ENCODE data around the gene CPSF7. TPM values are rescaled to one million over a fixed set of nuclear protein-coding genes. Genes with fewer than 3 reads are reported as not detected.

The CPSF7 gene
- total RNA-seq: 75.8 TPM
- long read RNA-seq, transcript CPSF7-205 (10 exons, 3,524 nt): major isoform, 11 of 35 reads
- long read RNA-seq, partial matches to known transcripts: 4 of 35 reads
- long read RNA-seq, other reads (novel, unspliced or antisense): 15 of 35 reads

- intact Hi-C loops (cut with DNase I): no loop called here
- no peak for TF ChIP-seq CTCF (IDR thresholded peaks at IDR 0.05)
- peak; percentile 99 for DNase-seq
- Histone ChIP-seq H3K4me3 (peak within 1 kb of the TSS; percentile 77), H3K27ac (peak within 1 kb of the TSS; percentile 91), H3K27me3 (no peaks in the 10 kb centered on the region), H3K36me3 (peaks cover 41% of the 10 kb centered on the region), H3K4me1 (peaks cover 32% of the 10 kb centered on the region), H3K9me3 (no peaks in the 10 kb centered on the region)
- ATAC-seq: peak; percentile 99
Measured at GRCh38 chr11:61429691-61430582, at the start of gene CPSF7, which contains the start of gene SDHAF2. TSS of gene CPSF7 (minus strand) at chr11:61429975. CDS start at chr11:61429235, 740 bp downstream. TSS of gene SDHAF2 (plus strand) at chr11:61430124. CDS start at chr11:61430147, 23 bp downstream.

- peak; percentile 62 for ATAC-seq
Measured at GRCh38 chr11:61477727-61478148, 48.0 kb upstream of the CPSF7 start.

GRCh38 chr11:61477126-61477525 is 47.4 kb upstream of the CPSF7 start:
- Histone ChIP-seq H3K27me3 (no peaks in the 10 kb centered on the region), H3K27ac (no peak overlapping the region), H3K4me3 (no peak overlapping the region), H3K4me1 (no peaks in the 10 kb centered on the region), H3K9me3 (no peaks in the 10 kb centered on the region), H3K36me3 (no peaks in the 10 kb centered on the region)
- DNase-seq (no peak), ATAC-seq (no peak)
- TF ChIP-seq CTCF (IDR thresholded peaks at IDR 0.05): no peak
- intact Hi-C loops (cut with DNase I): loop anchor here (10.0 kb wide), 2 partner anchors 48 to 158 kb away; no protein-coding TSS in a partner anchor

More at GRCh38 chr11:61477727-61478148, 48.0 kb upstream of the CPSF7 start:
- H3K36me3 ChIP-seq: no peaks in the 10 kb centered on the region
- peaks cover 6% of the 10 kb centered on the region for H3K27me3 ChIP-seq
- no peaks in the 10 kb centered on the region for H3K9me3 ChIP-seq
- no peaks in the 10 kb centered on the region for H3K4me1 ChIP-seq
- intact Hi-C loops (cut with DNase I): loop anchor here (10.0 kb wide), 2 partner anchors 47 to 157 kb away; no protein-coding TSS in a partner anchor
- no peak overlapping the region for H3K27ac ChIP-seq
- peak; percentile 73 for DNase-seq
- no peak overlapping the region for H3K4me3 ChIP-seq
- peak; percentile 95 for TF ChIP-seq CTCF (IDR thresholded peaks at IDR 0.05)

- peaks cover 3% of the 10 kb centered on the region for H3K4me1 ChIP-seq
- intact Hi-C loops (cut with DNase I): loop anchor here (10.0 kb wide), 2 partner anchors 48 to 158 kb away; no protein-coding TSS in a partner anchor
Measured at GRCh38 chr11:61476371-61476770, 46.6 kb upstream of the CPSF7 start.

GRCh38 chr11:61475433-61475832 is 45.7 kb upstream of the CPSF7 start:
- Histone ChIP-seq H3K36me3 (no peaks in the 10 kb centered on the region), H3K4me3 (no peak overlapping the region), H3K9me3 (no peaks in the 10 kb centered on the region), H3K27me3 (no peaks in the 10 kb centered on the region), H3K27ac (no peak overlapping the region), H3K4me1 (peaks cover 3% of the 10 kb centered on the region)
- ATAC-seq: no peak
- TF ChIP-seq CTCF (IDR thresholded peaks at IDR 0.05): no peak
- DNase-seq: no peak
- intact Hi-C loops (cut with DNase I): loop anchor here (10.0 kb wide), 2 partner anchors 49 to 159 kb away; no protein-coding TSS in a partner anchor

More at GRCh38 chr11:61476371-61476770, 46.6 kb upstream of the CPSF7 start:
- ATAC-seq (no peak), DNase-seq (no peak)
- Histone ChIP-seq H3K9me3 (no peaks in the 10 kb centered on the region), H3K4me3 (no peak overlapping the region), H3K36me3 (no peaks in the 10 kb centered on the region), H3K27ac (no peak overlapping the region), H3K27me3 (no peaks in the 10 kb centered on the region)
- no peak for TF ChIP-seq CTCF (IDR thresholded peaks at IDR 0.05)

Measured in upper lobe of right lung (tissue), 1 donor.